ENCODE results near the gene ATXN10.
"Not testable (repeated sequence)": the region's sequence is repeated elsewhere in the genome, so short reads cannot be mapped to it uniquely, and the experiment has no call there.

ATXN10 gene

GRCh38 chr22:45671783-45672563, at the start of gene ATXN10:
Gene ATXN10, plus strand, starts transcription at chr22:45671834. Its CDS starts 230 bp downstream, at chr22:45672064.
- peak; percentile 38 for DNase-seq (ENCODE audit: low read depth, low spot score)

GRCh38 chr22:45621836-45622600, 49.6 kb upstream of the ATXN10 start:
- no peak for DNase-seq (ENCODE audit: low read depth, low spot score)

GRCh38 chr22:45623464-45624145, 48.0 kb upstream of the ATXN10 start:
- not testable (repeated sequence) for DNase-seq (ENCODE audit: low read depth, low spot score)

- no peak for DNase-seq (ENCODE audit: low read depth, low spot score)
Observed at GRCh38 chr22:45626198-45626651, 45.4 kb upstream of the ATXN10 start.

GRCh38 chr22:45627489-45628233, 44.0 kb upstream of the ATXN10 start:
- DNase-seq (ENCODE audit: low read depth, low spot score), result no peak

- no peak for DNase-seq (ENCODE audit: low read depth, low spot score)
Observed at GRCh38 chr22:45628515-45628914, 43.1 kb upstream of the ATXN10 start.

GRCh38 chr22:45629469-45630089, 42.1 kb upstream of the ATXN10 start:
- no peak for DNase-seq (ENCODE audit: low read depth, low spot score)

GRCh38 chr22:45630436-45630835, 41.2 kb upstream of the ATXN10 start:
- no peak for DNase-seq (ENCODE audit: low read depth, low spot score)

- DNase-seq (ENCODE audit: low read depth, low spot score), result no peak
Observed at GRCh38 chr22:45631140-45631840, 40.3 kb upstream of the ATXN10 start.

GRCh38 chr22:45631841-45632238, 39.8 kb upstream of the ATXN10 start:
- DNase-seq (ENCODE audit: low read depth, low spot score), result no peak

- no peak for DNase-seq (ENCODE audit: low read depth, low spot score)
Observed at GRCh38 chr22:45632791-45633515, 38.7 kb upstream of the ATXN10 start.

GRCh38 chr22:45636683-45637082, 35.0 kb upstream of the ATXN10 start:
- no peak for DNase-seq (ENCODE audit: low read depth, low spot score)

GRCh38 chr22:45638197-45638596, 33.4 kb upstream of the ATXN10 start:
- DNase-seq (ENCODE audit: low read depth, low spot score), result no peak

GRCh38 chr22:45638834-45639746, 32.5 kb upstream of the ATXN10 start:
- no peak for DNase-seq (ENCODE audit: low read depth, low spot score)

GRCh38 chr22:45639747-45640102, 31.9 kb upstream of the ATXN10 start:
- DNase-seq (ENCODE audit: low read depth, low spot score), result no peak

GRCh38 chr22:45640291-45640940, 31.2 kb upstream of the ATXN10 start:
- DNase-seq (ENCODE audit: low read depth, low spot score), result no peak

- no peak for DNase-seq (ENCODE audit: low read depth, low spot score)
Observed at GRCh38 chr22:45640941-45641621, 30.6 kb upstream of the ATXN10 start.

GRCh38 chr22:45642986-45643385, 28.6 kb upstream of the ATXN10 start:
- DNase-seq (ENCODE audit: low read depth, low spot score), result no peak
